H9 (cell line): ENCODE measurements around the gene LRIT3. TPM values are rescaled to one million over a fixed set of nuclear protein-coding genes. Genes with fewer than 3 reads are reported as not detected.

Experiments
- DNase-seq: peaks from one replicate; pipeline ENCODE4 v3.0.0-alpha.2; 2017
- H2AFZ ChIP-seq: one replicate; pipeline ENCODE4 v1.6.1; 2013; ENCODE audit warnings: mild to moderate bottlenecking, low read length, control low read depth, moderate library complexity
- H2AK5ac ChIP-seq: 2 replicates; pipeline ENCODE4 v1.6.1; 2013; ENCODE audit warnings: low read length, control low read depth, mixed read lengths; ENCODE audit not compliant: insufficient read length
- H2BK120ac ChIP-seq: one replicate; pipeline ENCODE4 v1.6.1; 2013; ENCODE audit warnings: low read depth, mild to moderate bottlenecking, low read length, control low read depth, inconsistent platforms; ENCODE audit not compliant: poor library complexity, severe bottlenecking
- H2BK12ac ChIP-seq: 2 replicates; pipeline ENCODE4 v1.6.1; 2013; ENCODE audit warnings: low read length, control low read depth, mixed read lengths, low read depth; ENCODE audit not compliant: insufficient read length
- H2BK15ac ChIP-seq: 2 replicates; pipeline ENCODE4 v1.6.1; 2013; ENCODE audit warnings: low read depth, low read length, control low read depth
- H2BK20ac ChIP-seq: one replicate; pipeline ENCODE4 v1.6.1; 2013; ENCODE audit warnings: low read depth, mild to moderate bottlenecking, low read length, control low read depth, inconsistent platforms; ENCODE audit not compliant: poor library complexity, severe bottlenecking
- H2BK5ac ChIP-seq: 2 replicates; pipeline ENCODE4 v1.6.1; 2013; ENCODE audit warnings: low read length, control low read depth, mixed read lengths; ENCODE audit not compliant: insufficient read length
- H3K14ac ChIP-seq: 2 replicates; pipeline ENCODE4 v1.6.1; 2013; ENCODE audit warnings: low read length, control low read depth; ENCODE audit not compliant: insufficient read depth
- H3K18ac ChIP-seq: 2 replicates; pipeline ENCODE4 v1.6.1; 2013; ENCODE audit warnings: low read depth, mild to moderate bottlenecking, mixed read lengths, low read length, control low read depth; ENCODE audit not compliant: insufficient read length
- H3K23ac ChIP-seq: 2 replicates; pipeline ENCODE4 v1.6.1; 2013; ENCODE audit warnings: low read length, control low read depth, mixed read lengths, low read depth; ENCODE audit not compliant: insufficient read length
- H3K23me2 ChIP-seq: 2 replicates; pipeline ENCODE4 v1.6.1; 2013; ENCODE audit warnings: low read depth, mild to moderate bottlenecking, mixed read lengths, low read length, control low read depth; ENCODE audit not compliant: insufficient read length, poor library complexity, severe bottlenecking
- H3K27ac ChIP-seq: 2 replicates; pipeline ENCODE4 v1.5.1; 2013; ENCODE audit warnings: low read length, control low read depth, mixed read lengths, low read depth; ENCODE audit not compliant: insufficient read length
- H3K27me3 ChIP-seq: 2 replicates; pipeline ENCODE4 v1.6.1; 2013; ENCODE audit warnings: low read length, control low read depth, inconsistent platforms; ENCODE audit not compliant: insufficient read depth
- H3K4ac ChIP-seq: 2 replicates; pipeline ENCODE4 v1.6.1; 2013; ENCODE audit warnings: low read depth, mild to moderate bottlenecking, control low read depth, inconsistent platforms, low read length, moderate library complexity
- H3K4me1 ChIP-seq: 2 replicates; pipeline ENCODE4 v1.6.1; 2013; ENCODE audit warnings: low read length, control low read depth, inconsistent platforms; ENCODE audit not compliant: insufficient read depth
- H3K4me2 ChIP-seq: 2 replicates; pipeline ENCODE4 v1.6.1; 2013; ENCODE audit warnings: low read length, control low read depth, mixed read lengths; ENCODE audit not compliant: insufficient read length, insufficient read depth
- H3K56ac ChIP-seq: 2 replicates; pipeline ENCODE4 v1.6.1; 2013; ENCODE audit warnings: low read depth, mild to moderate bottlenecking, mixed read lengths, low read length, control low read depth; ENCODE audit not compliant: insufficient read length
- H3K79me1 ChIP-seq: 2 replicates; pipeline ENCODE4 v1.6.1; 2013; ENCODE audit warnings: low read depth, mild to moderate bottlenecking, moderate library complexity, low read length, control low read depth, inconsistent platforms; ENCODE audit not compliant: insufficient read depth, poor library complexity, severe bottlenecking
- H3K79me2 ChIP-seq: 2 replicates; pipeline ENCODE4 v1.6.1; 2013; ENCODE audit warnings: low read length, control low read depth, inconsistent platforms; ENCODE audit not compliant: insufficient read depth
- H3K9ac ChIP-seq: 2 replicates; pipeline ENCODE4 v1.6.1; 2013; ENCODE audit warnings: low read length, control low read depth, mixed read lengths; ENCODE audit not compliant: insufficient read length; ENCODE audit errors: extremely low read depth
- H3K9me3 ChIP-seq: one replicate; pipeline ENCODE4 v1.6.1; 2013; ENCODE audit warnings: low read depth, low read length, inconsistent platforms; ENCODE audit not compliant: control insufficient read depth
- H3T11ph ChIP-seq: one replicate; pipeline ENCODE4 v1.6.1; 2013; ENCODE audit warnings: mild to moderate bottlenecking, low read length, control low read depth, inconsistent platforms
- H4K20me1 ChIP-seq: one replicate; pipeline ENCODE4 v1.6.1; 2013; ENCODE audit not compliant: control insufficient read depth, insufficient read length, insufficient read depth
- H4K5ac ChIP-seq: 2 replicates; pipeline ENCODE4 v1.6.1; 2013; ENCODE audit warnings: low read depth, mild to moderate bottlenecking, mixed read lengths, low read length, control low read depth; ENCODE audit not compliant: insufficient read length
- H4K8ac ChIP-seq: replicated peaks from 2 replicates; pipeline ENCODE4 v1.6.1; 2013; ENCODE audit warnings: low read length, control low read depth, mixed read lengths, low read depth; ENCODE audit not compliant: insufficient read length
- H4K91ac ChIP-seq: 2 replicates; pipeline ENCODE4 v1.6.1; 2013; ENCODE audit warnings: low read depth, mild to moderate bottlenecking, moderate library complexity, mixed read lengths, low read length, control low read depth; ENCODE audit not compliant: insufficient read length
- H3K27ac Mint-ChIP-seq, 3 experiments: 2 replicates in 2 of 3; 3 replicates in 1 of 3; pipeline ENCODE4 v1.8.0; 2020 to 2021; ENCODE audit warnings: mixed read lengths in 3 of 3, mild to moderate bottlenecking in 1 of 3, moderate library complexity in 1 of 3
- H3K27me3 Mint-ChIP-seq: 2 replicates; pipeline ENCODE4 v1.8.0; 2021; ENCODE audit warnings: low read depth, mild to moderate bottlenecking, moderate library complexity, mixed read lengths
- H3K36me3 Mint-ChIP-seq, 3 experiments: 2 replicates in 2 of 3; 3 replicates in 1 of 3; pipeline ENCODE4 v1.8.0; 2020 to 2021; ENCODE audit warnings: low read depth in 3 of 3, mixed read lengths in 3 of 3; ENCODE audit not compliant: insufficient read depth in 1 of 3
- H3K4me1 Mint-ChIP-seq, 2 experiments: 2 replicates each; pipeline ENCODE4 v1.8.0; 2020; ENCODE audit warnings: mixed read lengths in 2 of 2
- H3K4me3 Mint-ChIP-seq, 2 experiments: 2 replicates in 1 of 2; 3 replicates in 1 of 2; pipeline ENCODE4 v1.8.0; 2020 to 2021; ENCODE audit warnings: mild to moderate bottlenecking in 2 of 2, mixed read lengths in 2 of 2, moderate library complexity in 1 of 2
- H3K9me3 Mint-ChIP-seq, 2 experiments: 2 replicates in 1 of 2; 3 replicates in 1 of 2; pipeline ENCODE4 v1.8.0; 2020; ENCODE audit warnings: mild to moderate bottlenecking in 2 of 2, mixed read lengths in 2 of 2, moderate library complexity in 1 of 2
- CTCF ChIP-seq: fragments of 200-600 bp; sonication (generic); conservative IDR thresholded peaks from 3 replicates; pipeline ENCODE4 v1.8.0; 2021; ENCODE audit warnings: antibody characterized with exemption, mild to moderate bottlenecking
- WGBS: extraction: QIAGEN DNeasy Blood & Tissue Kit; methylation state at CpG from one replicate; pipeline ENCODE4 v1.1.7; 2013; ENCODE audit warnings: missing lambda C conversion rate, low lambda C conversion rate, mixed read lengths; ENCODE audit not compliant: insufficient read length; ENCODE audit errors: extremely low coverage; 5-methylcytosine and 5-hydroxymethylcytosine counted together
- total RNA-seq: library from RNA; stranded (reverse); gene quantifications from 2 replicates; pipeline ENCODE4 v1.2.1, GENCODE V29; 2021

The LRIT3 gene
- total RNA-seq, 1 experiment from 2014 or later: 0.07 TPM

GRCh38 chr4:109908731-109909130 is 60.8 kb downstream of the LRIT3 start:
- H3K9me3 Mint-ChIP-seq: no peaks in the 10 kb centered on the region
- no peaks in the 10 kb centered on the region for H4K20me1 ChIP-seq
- H3K14ac ChIP-seq: no peak overlapping the region
- H3K9ac ChIP-seq: no peak overlapping the region
- H2AFZ ChIP-seq: no peak overlapping the region
- no peaks in the 10 kb centered on the region for H3K36me3 Mint-ChIP-seq
- H3K27ac Mint-ChIP-seq: no peak overlapping the region
- H2BK20ac ChIP-seq: no peak overlapping the region
- H3K4me1 ChIP-seq: peaks cover 6% of the 10 kb centered on the region; the same call in 1 of the 2 replicates
- H3K79me2 ChIP-seq: no peaks in the 10 kb centered on the region
- peaks cover 16% of the 10 kb centered on the region in 2 experiments for H3K4me1 Mint-ChIP-seq
- H3K4me3 Mint-ChIP-seq: no peak overlapping the region
- no peak for DNase-seq
- no peak overlapping the region for H4K8ac ChIP-seq
- no peak overlapping the region for H3K27ac ChIP-seq
- no peak overlapping the region for H2BK120ac ChIP-seq
- no peak overlapping the region for H3K4me2 ChIP-seq
- no peak overlapping the region for H4K5ac ChIP-seq
- no peak overlapping the region for H3K56ac ChIP-seq
- H2BK12ac ChIP-seq: no peak overlapping the region
- no peaks in the 10 kb centered on the region for H3K27me3 ChIP-seq
- no peak overlapping the region for H2AK5ac ChIP-seq
- H2BK5ac ChIP-seq: no peak overlapping the region
- no peaks in the 10 kb centered on the region for H3K23me2 ChIP-seq
- TF ChIP-seq CTCF: no peak
- H4K91ac ChIP-seq: no peak overlapping the region
- no peak overlapping the region for H3K23ac ChIP-seq
- H3K18ac ChIP-seq: no peak overlapping the region
- no peaks in the 10 kb centered on the region for H3K9me3 ChIP-seq
- no peak overlapping the region for H2BK15ac ChIP-seq
- H3K79me1 ChIP-seq: no peaks in the 10 kb centered on the region
- H3K4ac ChIP-seq: no peak overlapping the region
- H3K27me3 Mint-ChIP-seq: no peaks in the 10 kb centered on the region
- WGBS: no CpG with 5 or more reads among the region's 1 CpG
- H3T11ph ChIP-seq: no peak overlapping the region
